HepG2 (cell line): ENCODE measurements around the gene DIP2C. TPM values are rescaled to one million over a fixed set of nuclear protein-coding genes. Genes with fewer than 3 reads are reported as not detected.

Experiments used
- ATAC-seq: fragments of 200-7000 bp; cut with Tn5 transposase; 3 replicates; pipeline ENCODE4 v1.9.1; 2020; ENCODE audit warnings: mild to moderate bottlenecking, moderate library complexity
- BruUV-seq: library from RNA; stranded (reverse); fragments of 400-500 nt; replicated peaks from 2 replicates; lab custom pipeline; 2021; lab: Mats Ljungman, UMichigan
- CTCF ChIA-PET: fragments of 300-600 bp; formaldehyde crosslinking; extraction: SDS; loops from one replicate; lab custom pipeline; 2021; ENCODE audit warnings: low total read pairs, inconsistent platforms, low intra/inter-chr PET ratio; lab: Yijun Ruan, JAX
- POLR2A ChIA-PET: fragments of 350-600 bp; sonication (Branson Sonifier 250); formaldehyde crosslinking; loops from one replicate; lab custom pipeline; 2020; ENCODE audit warnings: antibody characterized with exemption, inconsistent platforms; lab: Yijun Ruan, JAX
- DNase-seq: peaks from one replicate; pipeline ENCODE4 v3.0.0-alpha.2; 2015; ENCODE audit warnings: low spot score
- FAIRE-seq: peaks from 3 replicates; lab custom pipeline; 2011; peaks lifted over from hg19 to GRCh38; lab: Jason Lieb, UNC
- H2AFZ ChIP-seq: one replicate; pipeline ENCODE4 v1.6.1; 2011; ENCODE audit warnings: low read length, inconsistent platforms
- H3K27ac ChIP-seq: fragments of 300-600 bp; 3 replicates; pipeline ENCODE4 v1.8.0; 2011; ENCODE audit warnings: mixed run types, mild to moderate bottlenecking, mixed read lengths, low read length, inconsistent platforms; ENCODE audit not compliant: insufficient read depth; ENCODE audit errors: extremely low read length
- H3K27me3 ChIP-seq, 2 experiments: fragments of 200-600 bp in 1 of 2; 2 replicates in 1 of 2; 3 replicates in 1 of 2; pipeline versions ENCODE4 v1.6.0 to v1.8.0; 2011; ENCODE audit warnings: low read length in 2 of 2, mild to moderate bottlenecking in 2 of 2, moderate library complexity in 2 of 2, inconsistent platforms in 1 of 2; ENCODE audit not compliant: insufficient read depth in 2 of 2, control insufficient read depth in 1 of 2
- H3K36me3 ChIP-seq, 2 experiments: fragments of 200-600 bp in 1 of 2; replicated peaks in 1 of 2; 2 replicates in 1 of 2; 3 replicates in 1 of 2; pipeline versions ENCODE4 v1.5.1 to v1.8.0; 2011; ENCODE audit warnings: low read length in 2 of 2, inconsistent platforms in 1 of 2; ENCODE audit not compliant: insufficient read depth in 2 of 2, control insufficient read depth in 1 of 2
- H3K4me1 ChIP-seq: 2 replicates; pipeline ENCODE4 v1.5.1; 2012; ENCODE audit warnings: low read length, inconsistent platforms; ENCODE audit not compliant: insufficient read depth
- H3K4me2 ChIP-seq: 2 replicates; pipeline ENCODE4 v1.6.0; 2011; ENCODE audit warnings: low read depth, low read length, inconsistent platforms
- H3K4me3 ChIP-seq, 3 experiments: fragments of 200-600 bp in 1 of 3; sonication (generic), shearing (Covaris generic) in 1 of 3; replicated peaks in 1 of 3; 2 replicates each; pipeline ENCODE4 v1.5.1; 2011 to 2016; ENCODE audit warnings: low read length in 3 of 3, inconsistent platforms in 2 of 3, low read depth in 2 of 3, mild to moderate bottlenecking in 2 of 3, control low read depth in 1 of 3, mixed read lengths in 1 of 3; ENCODE audit not compliant: insufficient read depth in 1 of 3
- H3K79me2 ChIP-seq: one replicate; pipeline ENCODE4 v1.6.1; 2011; ENCODE audit warnings: low read length, inconsistent platforms; ENCODE audit not compliant: insufficient read depth
- H3K9ac ChIP-seq: 2 replicates; pipeline ENCODE4 v1.6.0; 2011; ENCODE audit warnings: mild to moderate bottlenecking, low read depth, low read length, inconsistent platforms; ENCODE audit not compliant: insufficient read depth
- H3K9me3 ChIP-seq: 2 replicates; pipeline ENCODE4 v1.5.1; 2012; ENCODE audit warnings: mild to moderate bottlenecking, low read length
- H4K20me1 ChIP-seq: 2 replicates; pipeline ENCODE4 v1.6.0; 2011; ENCODE audit warnings: inconsistent platforms, mild to moderate bottlenecking, low read length, moderate library complexity; ENCODE audit not compliant: insufficient read depth
- CCDC6 ChIP-seq: sonication (generic); formaldehyde crosslinking; IDR thresholded peaks from 2 replicates; pipeline ENCODE4 v1.8.1; 2022; ENCODE audit warnings: mild to moderate bottlenecking, missing genetic modification reagents, moderate library complexity
- HNRNPK ChIP-seq: fragments of 200-400 bp; formaldehyde crosslinking; IDR thresholded peaks from 2 replicates; pipeline ENCODE4 v1.6.1; 2018; ENCODE audit warnings: low read length, low read depth, moderate library complexity, mild to moderate bottlenecking; ENCODE audit not compliant: poor library complexity, severe bottlenecking
- TIGD3 ChIP-seq: sonication (generic); formaldehyde crosslinking; IDR thresholded peaks from 2 replicates; pipeline ENCODE4 v1.5.1; 2020; ENCODE audit warnings: mild to moderate bottlenecking, missing genetic modification reagents, borderline replicate concordance
- YY1 ChIP-seq: IDR thresholded peaks from 2 replicates; pipeline ENCODE4 v1.6.1; 2011; ENCODE audit warnings: low read length, low read depth, moderate library complexity, mild to moderate bottlenecking; ENCODE audit not compliant: insufficient read depth, insufficient replicate concordance
- ZNF549 ChIP-seq: sonication (generic); formaldehyde crosslinking; IDR thresholded peaks from 2 replicates; pipeline ENCODE4 v1.5.0; 2020; ENCODE audit warnings: missing genetic modification reagents
- WGBS: methylation state at CpG from one replicate; pipeline ENCODE4 v1.1.6; 2017; ENCODE audit warnings: low lambda C conversion rate; 5-methylcytosine and 5-hydroxymethylcytosine counted together
- in situ Hi-C: cut with HindIII; loops from 2 replicates; pipeline ENCODE4 v1.10.0; 2017; ENCODE audit warnings: low pct_unique_long_range_greater_than_20kb; ENCODE audit not compliant: extremely low pct_ligation_motif_present
- intact Hi-C: fragments of 100-400 bp; cut with micrococcal nuclease; formaldehyde crosslinking; loops from one replicate; pipeline ENCODE4 v1.10.0; 2022; ENCODE audit not compliant: unreplicated experiment
- polyA plus RNA-seq, 8 experiments: library from polyadenylated mRNA; depleted of rRNA in 3 of 8; stranded (reverse) in 7 of 8; unstranded in 1 of 8; fragments of >200 nt; fragmentation: Illumina TruSeq in 4 of 8; extraction: Trizol in 4 of 8; gene quantifications; 2 replicates each; pipeline versions ENCODE4 v1.2.1 to v1.2.3, GENCODE V29; 2011 to 2016; ENCODE audit warnings: low read depth in 4 of 8, missing spikeins in 1 of 8, mixed read lengths in 1 of 8; ENCODE audit not compliant: insufficient read depth in 1 of 8
- total RNA-seq, 5 experiments: library from RNA; depleted of rRNA; stranded (reverse); fragments of >200 nt; fragmentation: Illumina TruSeq; extraction: Trizol; gene quantifications; 2 replicates each; pipeline ENCODE4 v1.2.3, GENCODE V29; 2016; ENCODE audit warnings: low read depth in 1 of 5
- TF ChIP-seq, protein P1 (sequence below): sonication (generic); formaldehyde crosslinking; IDR thresholded peaks from 2 replicates; pipeline ENCODE4 v1.5.0; 2020; ENCODE audit warnings: mild to moderate bottlenecking, missing genetic modification reagents, borderline replicate concordance

Gene DIP2C
- total and polyA plus RNA-seq, 2 of the 13 experiments (the other 11 are each of a cell fraction or from before 2014, with no cell fraction given): 2.2 to 2.7 TPM

- DNase-seq: no peak
- FAIRE-seq: no peak
- in situ Hi-C loops (no loop called here), intact Hi-C loops (no loop called here)
- Histone ChIP-seq H3K27ac (no peak overlapping the region), H3K79me2 (no peaks in the 10 kb centered on the region), H3K36me3 (no peaks in the 10 kb centered on the region), H3K9ac (no peak overlapping the region), H3K4me1 (no peaks in the 10 kb centered on the region), H2AFZ (no peak overlapping the region), H4K20me1 (0 out of 2 replicates have a peak, but pooled peaks cover 3% of the 10 kb centered on the region), H3K4me3 (no peak overlapping the region), H3K9me3 (no peaks in the 10 kb centered on the region), H3K4me2 (no peak overlapping the region), H3K27me3 (no peaks in the 10 kb centered on the region)
- no TSS peak for BruUV-seq
- ATAC-seq: no peak
- ChIA-PET CTCF (no interaction called here), POLR2A (no interaction called here)
- WGBS: 33% methylated on average over 5 of the region's 5 CpGs
- TF ChIP-seq ZNF549 (CRISPR knock-in tag): no peak
- no peak for TF ChIP-seq CCDC6 (CRISPR knock-in tag)
- peak; percentile 49 for TF ChIP-seq HNRNPK
- TF ChIP-seq TIGD3: no peak
- TF ChIP-seq YY1: no peak
- TF ChIP-seq, protein P1, sequence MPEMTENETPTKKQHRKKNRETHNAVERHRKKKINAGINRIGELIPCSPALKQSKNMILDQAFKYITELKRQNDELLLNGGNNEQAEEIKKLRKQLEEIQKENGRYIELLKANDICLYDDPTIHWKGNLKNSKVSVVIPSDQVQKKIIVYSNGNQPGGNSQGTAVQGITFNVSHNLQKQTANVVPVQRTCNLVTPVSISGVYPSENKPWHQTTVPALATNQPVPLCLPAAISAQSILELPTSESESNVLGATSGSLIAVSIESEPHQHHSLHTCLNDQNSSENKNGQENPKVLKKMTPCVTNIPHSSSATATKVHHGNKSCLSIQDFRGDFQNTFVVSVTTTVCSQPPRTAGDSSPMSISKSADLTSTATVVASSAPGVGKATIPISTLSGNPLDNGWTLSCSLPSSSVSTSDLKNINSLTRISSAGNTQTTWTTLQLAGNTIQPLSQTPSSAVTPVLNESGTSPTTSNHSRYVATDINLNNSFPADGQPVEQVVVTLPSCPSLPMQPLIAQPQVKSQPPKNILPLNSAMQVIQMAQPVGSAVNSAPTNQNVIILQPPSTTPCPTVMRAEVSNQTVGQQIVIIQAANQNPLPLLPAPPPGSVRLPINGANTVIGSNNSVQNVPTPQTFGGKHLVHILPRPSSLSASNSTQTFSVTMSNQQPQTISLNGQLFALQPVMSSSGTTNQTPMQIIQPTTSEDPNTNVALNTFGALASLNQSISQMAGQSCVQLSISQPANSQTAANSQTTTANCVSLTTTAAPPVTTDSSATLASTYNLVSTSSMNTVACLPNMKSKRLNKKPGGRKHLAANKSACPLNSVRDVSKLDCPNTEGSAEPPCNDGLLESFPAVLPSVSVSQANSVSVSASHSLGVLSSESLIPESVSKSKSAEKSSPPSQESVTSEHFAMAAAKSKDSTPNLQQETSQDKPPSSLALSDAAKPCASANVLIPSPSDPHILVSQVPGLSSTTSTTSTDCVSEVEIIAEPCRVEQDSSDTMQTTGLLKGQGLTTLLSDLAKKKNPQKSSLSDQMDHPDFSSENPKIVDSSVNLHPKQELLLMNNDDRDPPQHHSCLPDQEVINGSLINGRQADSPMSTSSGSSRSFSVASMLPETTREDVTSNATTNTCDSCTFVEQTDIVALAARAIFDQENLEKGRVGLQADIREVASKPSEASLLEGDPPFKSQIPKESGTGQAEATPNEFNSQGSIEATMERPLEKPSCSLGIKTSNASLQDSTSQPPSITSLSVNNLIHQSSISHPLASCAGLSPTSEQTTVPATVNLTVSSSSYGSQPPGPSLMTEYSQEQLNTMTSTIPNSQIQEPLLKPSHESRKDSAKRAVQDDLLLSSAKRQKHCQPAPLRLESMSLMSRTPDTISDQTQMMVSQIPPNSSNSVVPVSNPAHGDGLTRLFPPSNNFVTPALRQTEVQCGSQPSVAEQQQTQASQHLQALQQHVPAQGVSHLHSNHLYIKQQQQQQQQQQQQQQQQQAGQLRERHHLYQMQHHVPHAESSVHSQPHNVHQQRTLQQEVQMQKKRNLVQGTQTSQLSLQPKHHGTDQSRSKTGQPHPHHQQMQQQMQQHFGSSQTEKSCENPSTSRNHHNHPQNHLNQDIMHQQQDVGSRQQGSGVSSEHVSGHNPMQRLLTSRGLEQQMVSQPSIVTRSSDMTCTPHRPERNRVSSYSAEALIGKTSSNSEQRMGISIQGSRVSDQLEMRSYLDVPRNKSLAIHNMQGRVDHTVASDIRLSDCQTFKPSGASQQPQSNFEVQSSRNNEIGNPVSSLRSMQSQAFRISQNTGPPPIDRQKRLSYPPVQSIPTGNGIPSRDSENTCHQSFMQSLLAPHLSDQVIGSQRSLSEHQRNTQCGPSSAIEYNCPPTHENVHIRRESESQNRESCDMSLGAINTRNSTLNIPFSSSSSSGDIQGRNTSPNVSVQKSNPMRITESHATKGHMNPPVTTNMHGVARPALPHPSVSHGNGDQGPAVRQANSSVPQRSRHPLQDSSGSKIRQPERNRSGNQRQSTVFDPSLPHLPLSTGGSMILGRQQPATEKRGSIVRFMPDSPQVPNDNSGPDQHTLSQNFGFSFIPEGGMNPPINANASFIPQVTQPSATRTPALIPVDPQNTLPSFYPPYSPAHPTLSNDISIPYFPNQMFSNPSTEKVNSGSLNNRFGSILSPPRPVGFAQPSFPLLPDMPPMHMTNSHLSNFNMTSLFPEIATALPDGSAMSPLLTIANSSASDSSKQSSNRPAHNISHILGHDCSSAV (CRISPR knock-in tag): no peak
- TF ChIP-seq, all 625 proteins: peak for 1
These were observed 80.9 kb downstream of the DIP2C start for GRCh38 chr10:608331-609261.
